H1 (cell line): Measurements from ENCODE around the gene AGAP1.

ENCODE experiments used
- BRCA1 ChIP-seq: IDR thresholded peaks from 2 replicates; pipeline ENCODE4 v1.6.1; 2012; ENCODE audit warnings: low read depth, low read length, improper control_type of control experiment
- EP300 ChIP-seq, 2 experiments: IDR thresholded peaks; 1 replicate in 1 of 2; 2 replicates in 1 of 2; pipeline ENCODE4 v1.6.1; 2011 to 2012; ENCODE audit warnings: low read depth in 2 of 2, low read length in 2 of 2, mild to moderate bottlenecking in 2 of 2, borderline replicate concordance in 1 of 2, inconsistent platforms in 1 of 2, moderate library complexity in 1 of 2
- EZH2 ChIP-seq: fragments of 200-600 bp; sonication (generic); IDR thresholded peaks from 2 replicates; pipeline ENCODE4 v1.7.1; 2012; ENCODE audit warnings: low read depth, mild to moderate bottlenecking, moderate library complexity, low read length, inconsistent platforms; ENCODE audit not compliant: severe bottlenecking
- GTF2F1 ChIP-seq: IDR thresholded peaks from 2 replicates; pipeline ENCODE4 v1.6.1; 2012; ENCODE audit warnings: low read depth, low read length, improper control_type of control experiment, borderline replicate concordance
- POLR2A ChIP-seq, 2 experiments: IDR thresholded peaks; 1 replicate in 1 of 2; 2 replicates in 1 of 2; pipeline ENCODE4 v1.6.1; 2011; ENCODE audit warnings: low read depth in 2 of 2, low read length in 2 of 2, mild to moderate bottlenecking in 2 of 2; ENCODE audit errors: control extremely low read depth in 1 of 2
- SUZ12 ChIP-seq: fragments of 200-600 bp; sonication (generic); IDR thresholded peaks from 2 replicates; pipeline ENCODE4 v1.6.1; 2012; ENCODE audit warnings: mild to moderate bottlenecking, inconsistent platforms, low read length, moderate library complexity, mixed read lengths
- TF ChIP-seq, protein P1 (sequence below): IDR thresholded peaks from 2 replicates; pipeline ENCODE4 v1.6.1; 2011; ENCODE audit warnings: low read depth, mild to moderate bottlenecking, low read length; ENCODE audit not compliant: insufficient read depth
- TF ChIP-seq, protein P2 (sequence below): IDR thresholded peaks from 2 replicates; pipeline ENCODE4 v1.6.1; 2011; ENCODE audit warnings: low read length, improper control_type of control experiment

DNA sequence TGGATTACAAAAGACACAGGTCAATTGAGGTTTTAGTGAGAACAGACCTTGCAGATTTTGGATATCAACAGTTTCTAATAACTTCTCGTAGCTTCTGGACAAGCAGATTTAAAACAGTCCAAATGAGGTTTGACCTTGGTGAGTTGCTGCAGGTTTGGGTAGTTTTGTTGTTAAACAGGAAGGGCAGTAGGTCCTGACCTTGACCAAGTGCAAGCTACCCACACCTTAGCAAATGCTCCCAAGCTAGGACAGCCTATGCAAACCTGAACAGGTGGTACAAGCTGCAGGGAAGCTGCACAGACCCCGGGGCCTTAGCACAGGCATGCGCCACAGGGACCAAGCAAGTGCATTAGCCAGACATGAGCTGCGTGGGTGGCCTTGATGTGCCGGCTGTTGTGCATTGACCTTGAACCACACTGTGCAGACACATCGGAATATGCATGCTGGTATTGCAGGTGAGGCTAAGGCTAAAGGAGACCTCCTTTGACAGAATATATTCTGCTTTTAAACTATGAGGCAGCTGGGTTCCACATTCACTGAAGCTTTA is 40.2 kb upstream of the AGAP1 start:
- TF ChIP-seq, protein P1, sequence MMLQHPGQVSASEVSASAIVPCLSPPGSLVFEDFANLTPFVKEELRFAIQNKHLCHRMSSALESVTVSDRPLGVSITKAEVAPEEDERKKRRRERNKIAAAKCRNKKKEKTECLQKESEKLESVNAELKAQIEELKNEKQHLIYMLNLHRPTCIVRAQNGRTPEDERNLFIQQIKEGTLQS = no peak
- TF ChIP-seq EZH2 = no peak
- no peak for TF ChIP-seq GTF2F1
- TF ChIP-seq POLR2A (IDR thresholded peaks at IDR 0.05; ENCODE audit: control extremely low read depth in 1 of 2, low read depth in 2 of 2, low read length in 2 of 2) = no peak
- TF ChIP-seq BRCA1 = no peak
- TF ChIP-seq, protein P2, sequence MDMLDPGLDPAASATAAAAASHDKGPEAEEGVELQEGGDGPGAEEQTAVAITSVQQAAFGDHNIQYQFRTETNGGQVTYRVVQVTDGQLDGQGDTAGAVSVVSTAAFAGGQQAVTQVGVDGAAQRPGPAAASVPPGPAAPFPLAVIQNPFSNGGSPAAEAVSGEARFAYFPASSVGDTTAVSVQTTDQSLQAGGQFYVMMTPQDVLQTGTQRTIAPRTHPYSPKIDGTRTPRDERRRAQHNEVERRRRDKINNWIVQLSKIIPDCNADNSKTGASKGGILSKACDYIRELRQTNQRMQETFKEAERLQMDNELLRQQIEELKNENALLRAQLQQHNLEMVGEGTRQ = no peak
- TF ChIP-seq SUZ12 = no peak
- no peak for TF ChIP-seq EP300 (IDR thresholded peaks at IDR 0.05; ENCODE audit: borderline replicate concordance in 1 of 2, low read depth in 2 of 2, low read length in 2 of 2)
